CD4-positive, alpha-beta T cell (primary cell): Measurements from ENCODE around the gene EXD3. TPM values are rescaled to one million over a fixed set of nuclear protein-coding genes. Genes with fewer than 3 reads are reported as not detected.

ENCODE experiments used
- ATAC-seq: fragments of 200-7000 bp; cut with Tn5 transposase; one replicate; pipeline ENCODE4 v1.10.0; 2022; ENCODE audit warnings: mild to moderate bottlenecking; ENCODE audit not compliant: poor library complexity
- CTCF ChIA-PET: fragments of 350-600 bp; sonication (Branson Sonifier 250); formaldehyde crosslinking; loops from one replicate; lab custom pipeline; 2021; ENCODE audit warnings: antibody characterized with exemption, inconsistent platforms; lab: Charles Lee
- POLR2A ChIA-PET: fragments of 350-600 bp; sonication (Branson Sonifier 250); formaldehyde crosslinking; loops from one replicate; lab custom pipeline; 2021; ENCODE audit warnings: antibody characterized with exemption, inconsistent platforms; lab: Charles Lee
- DNase-seq, 14 experiments: peaks; one replicate each; pipeline ENCODE4 v3.0.0-alpha.2; 2013 to 2020; ENCODE audit warnings: mixed read lengths in 2 of 14
- H3K27ac ChIP-seq, 2 donors: one replicate each; pipeline versions ENCODE4 v1.5.1 to v1.7.0; 2013; ENCODE audit warnings: low read length in 2 of 2, low read depth in 1 of 2, mild to moderate bottlenecking in 1 of 2
- H3K27me3 ChIP-seq, 2 experiments: 1 replicate in 1 of 2; 2 replicates in 1 of 2; pipeline versions ENCODE4 v1.6.1 to v1.7.0; 2013; ENCODE audit warnings: low read length in 2 of 2, control low read depth in 1 of 2, mild to moderate bottlenecking in 1 of 2, moderate library complexity in 1 of 2; ENCODE audit not compliant: insufficient read depth in 2 of 2, control insufficient read depth in 1 of 2
- H3K36me3 ChIP-seq: one replicate; pipeline ENCODE4 v1.6.1; 2013; ENCODE audit warnings: low read length, control low read depth; ENCODE audit not compliant: insufficient read depth
- H3K4me1 ChIP-seq: one replicate; pipeline ENCODE4 v1.6.1; 2013; ENCODE audit warnings: low read length, control low read depth; ENCODE audit not compliant: insufficient read depth
- H3K4me3 ChIP-seq: one replicate; pipeline ENCODE4 v1.5.1; 2013; ENCODE audit warnings: mild to moderate bottlenecking, low read length, moderate library complexity
- H3K9me3 ChIP-seq, 2 experiments: 1 replicate in 1 of 2; 2 replicates in 1 of 2; pipeline versions ENCODE4 v1.6.1 to v1.7.0; 2013; ENCODE audit warnings: low read length in 2 of 2, mild to moderate bottlenecking in 2 of 2, control low read depth in 1 of 2, moderate library complexity in 1 of 2; ENCODE audit not compliant: control insufficient read depth in 1 of 2, insufficient read depth in 1 of 2
- H3K27ac Mint-ChIP-seq: one replicate; pipeline ENCODE4 v1.8.0; 2020; ENCODE audit warnings: mixed read lengths
- H3K27me3 Mint-ChIP-seq: one replicate; pipeline ENCODE4 v1.8.0; 2021; ENCODE audit warnings: mixed read lengths
- H3K36me3 Mint-ChIP-seq: one replicate; pipeline ENCODE4 v1.8.0; 2021; ENCODE audit warnings: low read depth, mixed read lengths
- H3K4me1 Mint-ChIP-seq: one replicate; pipeline ENCODE4 v1.8.0; 2021; ENCODE audit warnings: low read depth, mixed read lengths
- H3K4me3 Mint-ChIP-seq: one replicate; pipeline ENCODE4 v1.8.0; 2020; ENCODE audit warnings: mild to moderate bottlenecking, mixed read lengths
- H3K9me3 Mint-ChIP-seq: one replicate; pipeline ENCODE4 v1.8.0; 2020; ENCODE audit warnings: mixed read lengths
- intact Hi-C, 2 experiments: fragments of 100-400 bp; cut with DNase I in 1 of 2; cut with micrococcal nuclease in 1 of 2; formaldehyde crosslinking; loops; one replicate each; pipeline versions ENCODE4 v1.15.1 to v1.9.0; 2023 to 2025; cut with DNase I, micrococcal nuclease
- total RNA-seq, 174 experiments: library from RNA in 2 of 174; stranded (reverse) in 2 of 174; gene quantifications; one replicate each; pipeline ENCODE4 v1.2.3 and lab custom pipeline; 2021 to 2026
- TF ChIP-seq, protein P1 (sequence below): fragments of 200-600 bp; IDR thresholded peaks from one replicate; pipeline ENCODE4 v1.8.0; 2022; ENCODE audit warnings: antibody characterized with exemption, mild to moderate bottlenecking

Gene EXD3
- total RNA-seq, 2 experiments from 2014 or later: 14.9 to 16.9 TPM

DNA sequence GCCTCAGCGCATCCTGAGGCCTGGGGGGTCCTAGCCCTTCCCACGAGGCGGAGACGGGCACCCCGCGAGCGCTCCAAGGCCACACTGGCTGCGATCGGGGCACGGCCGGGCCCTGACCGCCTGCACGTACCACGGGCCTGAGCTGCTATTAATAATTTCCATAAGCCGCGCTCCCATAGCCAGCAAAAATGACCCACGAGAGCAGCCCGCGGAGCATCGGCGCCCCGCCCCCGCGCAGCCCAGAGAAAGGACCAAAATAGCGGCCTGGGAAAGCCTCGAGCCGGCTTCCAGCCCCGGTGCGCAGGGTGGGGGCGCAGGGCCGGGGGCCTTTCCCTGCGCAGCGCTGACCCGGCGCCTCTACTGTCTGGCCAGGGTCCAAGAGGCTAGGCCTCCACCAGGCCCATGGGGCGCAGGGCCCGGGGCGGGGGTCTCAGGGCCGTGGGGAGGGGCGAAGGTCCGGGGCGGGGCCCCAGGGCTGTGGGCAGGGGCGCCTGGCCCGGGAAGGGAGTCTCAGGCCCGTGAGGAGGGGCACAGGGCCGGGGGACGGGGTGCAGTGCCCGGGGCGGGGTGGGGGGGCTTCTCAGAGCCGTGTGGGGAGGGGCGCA, 54.4 kb downstream of the EXD3 start:
- Mint-ChIP-seq H3K36me3 (peaks cover 8% of the 10 kb centered on the region), H3K27ac (no peak overlapping the region), H3K27me3 (no peaks in the 10 kb centered on the region), H3K4me3 (no peak overlapping the region), H3K4me1 (no peaks in the 10 kb centered on the region), H3K9me3 (no peaks in the 10 kb centered on the region)
- Histone ChIP-seq H3K27ac (no peak overlapping the region), H3K4me3 (no peak overlapping the region), H3K4me1 (no peaks in the 10 kb centered on the region), H3K9me3 (peaks cover 0 to 3% of the 10 kb centered on the region in 2 experiments), H3K27me3 (no peaks in the 10 kb centered on the region), H3K36me3 (peaks cover 3% of the 10 kb centered on the region)
- TF ChIP-seq, protein P1, sequence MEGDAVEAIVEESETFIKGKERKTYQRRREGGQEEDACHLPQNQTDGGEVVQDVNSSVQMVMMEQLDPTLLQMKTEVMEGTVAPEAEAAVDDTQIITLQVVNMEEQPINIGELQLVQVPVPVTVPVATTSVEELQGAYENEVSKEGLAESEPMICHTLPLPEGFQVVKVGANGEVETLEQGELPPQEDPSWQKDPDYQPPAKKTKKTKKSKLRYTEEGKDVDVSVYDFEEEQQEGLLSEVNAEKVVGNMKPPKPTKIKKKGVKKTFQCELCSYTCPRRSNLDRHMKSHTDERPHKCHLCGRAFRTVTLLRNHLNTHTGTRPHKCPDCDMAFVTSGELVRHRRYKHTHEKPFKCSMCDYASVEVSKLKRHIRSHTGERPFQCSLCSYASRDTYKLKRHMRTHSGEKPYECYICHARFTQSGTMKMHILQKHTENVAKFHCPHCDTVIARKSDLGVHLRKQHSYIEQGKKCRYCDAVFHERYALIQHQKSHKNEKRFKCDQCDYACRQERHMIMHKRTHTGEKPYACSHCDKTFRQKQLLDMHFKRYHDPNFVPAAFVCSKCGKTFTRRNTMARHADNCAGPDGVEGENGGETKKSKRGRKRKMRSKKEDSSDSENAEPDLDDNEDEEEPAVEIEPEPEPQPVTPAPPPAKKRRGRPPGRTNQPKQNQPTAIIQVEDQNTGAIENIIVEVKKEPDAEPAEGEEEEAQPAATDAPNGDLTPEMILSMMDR: no peak
- intact Hi-C loops: no loop called here
- ChIA-PET CTCF (no interaction called here), POLR2A (no interaction called here)
- DNase-seq (peak in 1 of 14 experiments; percentile 15), ATAC-seq (no peak)

DNA sequence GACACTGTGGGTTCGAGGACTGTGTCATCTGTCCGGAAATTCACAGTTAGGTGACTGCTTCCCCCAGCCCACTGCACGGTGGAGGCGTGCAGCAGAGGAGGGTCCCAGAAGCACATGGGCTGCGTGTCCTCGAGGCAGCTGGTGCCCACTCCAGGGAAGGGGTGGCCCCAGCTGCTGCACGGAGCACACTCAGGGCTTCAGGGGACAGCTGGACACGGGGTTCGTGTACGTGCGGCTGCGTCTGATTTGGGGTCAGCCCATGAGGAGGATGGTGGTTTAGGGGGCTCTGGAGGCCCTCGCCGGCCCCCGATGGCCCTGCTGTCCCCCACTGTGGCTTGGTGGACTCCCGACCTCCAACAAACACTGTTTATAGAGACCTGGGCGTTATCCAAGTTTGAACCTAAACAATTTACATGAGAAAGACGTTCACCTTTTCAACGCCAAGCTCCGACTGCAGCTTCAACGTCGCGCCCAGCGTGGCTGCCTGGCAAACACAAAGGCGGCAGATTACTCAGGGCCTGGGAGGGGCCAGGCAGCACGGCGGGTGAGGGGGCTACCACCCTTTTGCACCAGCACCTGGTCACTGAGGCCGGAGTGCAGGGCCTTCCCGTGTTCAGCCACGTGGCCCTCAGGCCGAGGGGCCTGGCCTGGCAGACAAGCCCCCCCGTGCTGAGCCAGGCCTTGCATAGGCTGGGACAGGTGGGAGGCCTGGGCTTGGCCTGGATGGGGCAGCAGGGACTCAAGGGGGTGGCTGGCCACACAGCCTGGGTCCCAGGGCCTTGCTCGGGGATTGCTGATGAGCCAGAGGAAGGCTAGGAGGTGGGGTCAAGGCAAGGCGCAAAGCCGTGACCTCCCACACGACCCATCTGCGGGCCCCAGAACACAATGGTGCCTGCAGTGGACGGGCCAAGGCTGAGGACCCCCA, 55.2 kb downstream of the EXD3 start:
- CTCF ChIA-PET: no interaction called here
- intact Hi-C loops: no loop called here
- no peaks in the 10 kb centered on the region for H3K27me3 Mint-ChIP-seq

DNA sequence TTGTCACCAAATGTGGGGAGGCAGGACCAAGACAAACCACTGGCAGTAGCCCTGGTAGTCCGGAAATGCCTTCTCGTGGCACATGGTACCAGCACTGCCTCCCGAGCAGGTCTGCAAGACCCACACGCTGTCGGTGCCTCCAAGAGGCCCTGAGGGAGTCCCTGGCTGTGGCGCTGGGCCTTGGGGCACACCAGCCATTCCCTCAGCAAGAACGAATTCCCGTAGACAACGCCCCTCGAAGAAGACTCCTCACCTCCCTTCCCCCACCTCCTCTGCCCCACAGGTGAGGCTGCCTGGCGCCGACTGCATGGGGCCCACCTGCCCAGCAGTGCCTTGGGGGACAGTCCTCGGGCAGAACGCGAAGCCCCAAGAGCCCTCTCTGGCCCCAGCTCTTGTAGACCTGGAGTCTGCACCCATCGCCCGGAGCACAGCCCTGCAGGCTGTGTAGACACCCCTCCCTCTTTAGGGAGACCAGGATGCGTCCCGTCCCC, 56.0 kb downstream of the EXD3 start:
- Mint-ChIP-seq H3K36me3 (peaks cover 10% of the 10 kb centered on the region), H3K27ac (no peak overlapping the region), H3K4me3 (no peak overlapping the region), H3K27me3 (no peaks in the 10 kb centered on the region), H3K4me1 (no peaks in the 10 kb centered on the region), H3K9me3 (peaks cover 2% of the 10 kb centered on the region)
- TF ChIP-seq, protein P1: no peak
- Histone ChIP-seq H3K27me3 (no peaks in the 10 kb centered on the region), H3K27ac (no peak overlapping the region), H3K4me1 (no peaks in the 10 kb centered on the region), H3K36me3 (no peaks in the 10 kb centered on the region), H3K9me3 (no peaks in the 10 kb centered on the region), H3K4me3 (no peak overlapping the region)
- ChIA-PET POLR2A (no interaction called here), CTCF (no interaction called here)
- peak in 1 of 14 experiments; percentile 12 for DNase-seq
- no peak for ATAC-seq
- intact Hi-C loops: no loop called here

More for the DNA sequence above, 55.2 kb downstream of the EXD3 start:
- H3K27ac Mint-ChIP-seq: no peak overlapping the region
- no peak overlapping the region for H3K4me3 Mint-ChIP-seq
- peak in 1 of 14 experiments; percentile 7 for DNase-seq
- Histone ChIP-seq H3K27ac (no peak overlapping the region), H3K4me1 (no peaks in the 10 kb centered on the region), H3K36me3 (peaks cover 3% of the 10 kb centered on the region), H3K4me3 (no peak overlapping the region), H3K9me3 (peaks cover 0 to 3% of the 10 kb centered on the region in 2 experiments), H3K27me3 (no peaks in the 10 kb centered on the region)
- ATAC-seq: no peak
- no peaks in the 10 kb centered on the region for H3K4me1 Mint-ChIP-seq
- peaks cover 8% of the 10 kb centered on the region for H3K36me3 Mint-ChIP-seq
- POLR2A ChIA-PET: no interaction called here
- H3K9me3 Mint-ChIP-seq: no peaks in the 10 kb centered on the region
- TF ChIP-seq, protein P1: no peak
